Neural progenitor cell (in vitro differentiated cells): ENCODE measurements around the gene CTU2. TPM values are rescaled to one million over a fixed set of nuclear protein-coding genes. Genes with fewer than 3 reads are reported as not detected.

Experiments
- DNase-seq: peaks from one replicate; pipeline ENCODE4 v3.0.0-alpha.2; 2016; ENCODE audit warnings: low spot score
- H2AFZ ChIP-seq: fragments of 200-600 bp; sonication (generic); replicated peaks from 2 replicates; pipeline ENCODE4 v1.6.1; 2016; ENCODE audit warnings: antibody characterized with exemption
- H3F3A ChIP-seq: fragments of 200-600 bp; sonication (generic); 2 replicates; pipeline ENCODE4 v1.6.1; 2016; ENCODE audit warnings: antibody characterized with exemption, low read depth
- H3K27ac ChIP-seq: fragments of 200-600 bp; sonication (generic); 2 replicates; pipeline ENCODE4 v1.5.1; 2016; ENCODE audit warnings: mild to moderate bottlenecking
- H3K27me3 ChIP-seq: fragments of 200-600 bp; sonication (generic); 2 replicates; pipeline ENCODE4 v1.6.1; 2016; ENCODE audit warnings: mild to moderate bottlenecking, moderate library complexity
- H3K36me3 ChIP-seq: fragments of 200-600 bp; sonication (generic); 2 replicates; pipeline ENCODE4 v1.5.1; 2016
- H3K4me1 ChIP-seq: fragments of 200-600 bp; sonication (generic); 2 replicates; pipeline ENCODE4 v1.6.1; 2016; ENCODE audit warnings: mixed run types
- H3K4me2 ChIP-seq: fragments of 200-600 bp; sonication (generic); 2 replicates; pipeline ENCODE4 v1.6.1; 2016
- H3K4me3 ChIP-seq: fragments of 200-600 bp; sonication (generic); 2 replicates; pipeline ENCODE4 v1.5.1; 2016
- H3K79me2 ChIP-seq: fragments of 200-600 bp; sonication (generic); 2 replicates; pipeline ENCODE4 v1.6.1; 2016; ENCODE audit warnings: low read depth
- H3K9ac ChIP-seq: fragments of 200-600 bp; sonication (generic); 2 replicates; pipeline ENCODE4 v1.6.1; 2016
- H3K9me3 ChIP-seq: fragments of 200-600 bp; sonication (generic); 2 replicates; pipeline ENCODE4 v1.5.1; 2016; ENCODE audit warnings: low read depth
- H4K20me1 ChIP-seq: fragments of 200-600 bp; sonication (generic); 2 replicates; pipeline ENCODE4 v1.6.1; 2016; ENCODE audit warnings: low read depth
- H3K27ac Mint-ChIP-seq: 3 replicates; pipeline ENCODE4 v1.8.0; 2021; ENCODE audit warnings: mixed read lengths
- H3K27me3 Mint-ChIP-seq: 2 replicates; pipeline ENCODE4 v1.8.0; 2022; ENCODE audit warnings: low read depth, mild to moderate bottlenecking, inconsistent platforms, moderate library complexity, mixed read lengths; ENCODE audit not compliant: insufficient read depth
- H3K36me3 Mint-ChIP-seq: 3 replicates; pipeline ENCODE4 v1.8.0; 2021; ENCODE audit warnings: mixed read lengths
- H3K4me1 Mint-ChIP-seq: 3 replicates; pipeline ENCODE4 v1.8.0; 2021; ENCODE audit warnings: mixed read lengths
- H3K4me3 Mint-ChIP-seq: 3 replicates; pipeline ENCODE4 v1.8.0; 2021; ENCODE audit warnings: mild to moderate bottlenecking, moderate library complexity, mixed read lengths
- H3K9me3 Mint-ChIP-seq: 3 replicates; pipeline ENCODE4 v1.8.0; 2020; ENCODE audit warnings: mixed read lengths
- CTCF ChIP-seq: fragments of 200-600 bp; sonication (generic); IDR thresholded peaks from 2 replicates; pipeline ENCODE4 v1.5.1; 2017; ENCODE audit warnings: antibody characterized with exemption, mild to moderate bottlenecking
- EZH2 ChIP-seq: fragments of 200-600 bp; sonication (generic); IDR thresholded peaks from 2 replicates; pipeline ENCODE4 v1.6.1; 2017; ENCODE audit warnings: antibody characterized with exemption, mild to moderate bottlenecking, moderate library complexity
- EZH2phosphoT487 ChIP-seq: fragments of 200-600 bp; sonication (generic); IDR thresholded peaks from 2 replicates; pipeline ENCODE4 v1.6.1; 2017; ENCODE audit warnings: antibody characterized with exemption
- total RNA-seq: library from RNA; depleted of rRNA; stranded (reverse); fragments of >200 nt; gene quantifications from 2 replicates; pipeline ENCODE4 v1.2.3, GENCODE V29; 2015; ENCODE audit warnings: low replicate concordance

CTU2 gene
- total RNA-seq, 1 donor from 2014 or later = 4.7 TPM

- Histone ChIP-seq H3K27ac (no peak overlapping the region), H3F3A (peaks cover 7% of the 10 kb centered on the region), H3K4me1 (peaks cover 10% of the 10 kb centered on the region), H3K9me3 (no peaks in the 10 kb centered on the region), H3K4me3 (no peak overlapping the region), H4K20me1 (no peaks in the 10 kb centered on the region), H3K4me2 (no peak overlapping the region), H3K9ac (no peak overlapping the region), H3K36me3 (no peaks in the 10 kb centered on the region), H2AFZ (no peak overlapping the region), H3K79me2 (no peaks in the 10 kb centered on the region), H3K27me3 (no peaks in the 10 kb centered on the region)
- Mint-ChIP-seq H3K9me3 (no peaks in the 10 kb centered on the region), H3K27me3 (peaks cover 6% of the 10 kb centered on the region), H3K4me3 (no peak overlapping the region), H3K36me3 (no peaks in the 10 kb centered on the region), H3K4me1 (no peaks in the 10 kb centered on the region), H3K27ac (no peak overlapping the region)
- TF ChIP-seq EZH2phosphoT487 = no peak
- TF ChIP-seq CTCF = no peak
- TF ChIP-seq EZH2 = no peak
- DNase-seq = no peak
These were observed 42.1 kb downstream of the CTU2 start for GRCh38 chr16:88748364-88748763.

- no peak overlapping the region for H3K27ac Mint-ChIP-seq
- H3K9me3 Mint-ChIP-seq = no peaks in the 10 kb centered on the region
- Histone ChIP-seq H3K79me2 (no peaks in the 10 kb centered on the region), H3K27ac (no peak overlapping the region), H3K36me3 (no peaks in the 10 kb centered on the region), H3K4me1 (peaks cover 10% of the 10 kb centered on the region), H3K4me2 (no peak overlapping the region), H3K9me3 (no peaks in the 10 kb centered on the region), H3K9ac (no peak overlapping the region), H3F3A (peaks cover 8% of the 10 kb centered on the region), H3K27me3 (no peaks in the 10 kb centered on the region), H4K20me1 (no peaks in the 10 kb centered on the region), H3K4me3 (no peak overlapping the region), H2AFZ (no peak overlapping the region)
- peaks cover 6% of the 10 kb centered on the region for H3K27me3 Mint-ChIP-seq
- no peak for DNase-seq
- H3K4me3 Mint-ChIP-seq = no peak overlapping the region
- no peaks in the 10 kb centered on the region for H3K36me3 Mint-ChIP-seq
- H3K4me1 Mint-ChIP-seq = no peaks in the 10 kb centered on the region
- TF ChIP-seq CTCF (no peak), EZH2phosphoT487 (no peak), EZH2 (no peak)
These were observed 43.1 kb downstream of the CTU2 start for GRCh38 chr16:88749358-88749757.

- Mint-ChIP-seq H3K36me3 (no peaks in the 10 kb centered on the region), H3K4me3 (no peak overlapping the region), H3K9me3 (no peaks in the 10 kb centered on the region), H3K27me3 (peaks cover 6% of the 10 kb centered on the region), H3K27ac (no peak overlapping the region), H3K4me1 (peaks cover 10% of the 10 kb centered on the region)
- no peaks in the 10 kb centered on the region for H3K27me3 ChIP-seq
- no peak overlapping the region for H3K9ac ChIP-seq
- H2AFZ ChIP-seq = no peak overlapping the region
- peaks cover 5% of the 10 kb centered on the region for H3F3A ChIP-seq
- H3K4me3 ChIP-seq = no peak overlapping the region
- no peaks in the 10 kb centered on the region for H3K4me1 ChIP-seq
- no peaks in the 10 kb centered on the region for H3K9me3 ChIP-seq
- no peaks in the 10 kb centered on the region for H3K36me3 ChIP-seq
- H3K79me2 ChIP-seq = no peaks in the 10 kb centered on the region
- no peak overlapping the region for H3K27ac ChIP-seq
- H3K4me2 ChIP-seq = no peak overlapping the region
- no peaks in the 10 kb centered on the region for H4K20me1 ChIP-seq
- no peak for DNase-seq
- no peak for TF ChIP-seq EZH2
- TF ChIP-seq CTCF = no peak
- TF ChIP-seq EZH2phosphoT487 = no peak
These were observed 44.6 kb downstream of the CTU2 start for GRCh38 chr16:88750854-88751253.
